ENCODE measurements around the gene ACKR2.
A peak's percentile ranks its signal among the peaks of the same experiment; 100 is the strongest.

The ACKR2 gene

GRCh38 chr3:42809202-42809601 is at the start of gene ACKR2:
Gene ACKR2 (plus strand): TSS chr3:42809445. CDS start chr3:42864503, 55,058 bp downstream.
- no peak for FAIRE-seq

- no peak for FAIRE-seq
Observed at GRCh38 chr3:42762046-42762724, 47.1 kb upstream of the ACKR2 start.

- FAIRE-seq = no peak
Observed at GRCh38 chr3:42763021-42763420, 46.2 kb upstream of the ACKR2 start.

GRCh38 chr3:42764115-42764514 is 45.1 kb upstream of the ACKR2 start:
- FAIRE-seq = no peak

- FAIRE-seq = no peak
Observed at GRCh38 chr3:42764561-42765295, 44.5 kb upstream of the ACKR2 start.

- FAIRE-seq = no peak
Observed at GRCh38 chr3:42769477-42770131, 39.6 kb upstream of the ACKR2 start.

GRCh38 chr3:42771271-42771670 is 38.0 kb upstream of the ACKR2 start:
- no peak for FAIRE-seq

GRCh38 chr3:42772670-42773408 is 36.4 kb upstream of the ACKR2 start, which contains the start of gene CCDC13:
Gene CCDC13 (minus strand): TSS chr3:42773253. CDS start chr3:42758345, 14,908 bp downstream.
- peak; percentile 69 for FAIRE-seq

- FAIRE-seq = no peak
Observed at GRCh38 chr3:42773409-42773751, 35.9 kb upstream of the ACKR2 start.

GRCh38 chr3:42778644-42779043 is 30.6 kb upstream of the ACKR2 start:
- no peak for FAIRE-seq

- FAIRE-seq = no peak
Observed at GRCh38 chr3:42780398-42780797, 28.8 kb upstream of the ACKR2 start.

GRCh38 chr3:42780892-42781700 is 28.1 kb upstream of the ACKR2 start:
- peak; percentile 39 for FAIRE-seq

GRCh38 chr3:42786212-42786611 is 23.0 kb upstream of the ACKR2 start:
- no peak for FAIRE-seq

GRCh38 chr3:42786631-42787030 is 22.6 kb upstream of the ACKR2 start:
- no peak for FAIRE-seq

- no peak for FAIRE-seq
Observed at GRCh38 chr3:42790714-42791229, 18.5 kb upstream of the ACKR2 start.

- FAIRE-seq = no peak
Observed at GRCh38 chr3:42795621-42796181, 13.5 kb upstream of the ACKR2 start.

- no peak for FAIRE-seq
Observed at GRCh38 chr3:42796332-42796885, 12.8 kb upstream of the ACKR2 start.

GRCh38 chr3:42799376-42799775 is 9.9 kb upstream of the ACKR2 start:
- FAIRE-seq = no peak

- no peak for FAIRE-seq
Observed at GRCh38 chr3:42800251-42800650, 9.0 kb upstream of the ACKR2 start.

GRCh38 chr3:42801048-42801620 is 8.1 kb upstream of the ACKR2 start:
- no peak for FAIRE-seq

GRCh38 chr3:42801784-42802183 is 7.5 kb upstream of the ACKR2 start:
- FAIRE-seq = no peak

All from TTC549 (cell line).